Measurements from ENCODE around the gene GNG4.
A peak's percentile ranks its signal among the peaks of the same experiment; 100 is the strongest.
"Not testable (repeated sequence)": the region's sequence is repeated elsewhere in the genome, so short reads cannot be mapped to it uniquely, and the experiment has no call there.

The GNG4 gene

DNA sequence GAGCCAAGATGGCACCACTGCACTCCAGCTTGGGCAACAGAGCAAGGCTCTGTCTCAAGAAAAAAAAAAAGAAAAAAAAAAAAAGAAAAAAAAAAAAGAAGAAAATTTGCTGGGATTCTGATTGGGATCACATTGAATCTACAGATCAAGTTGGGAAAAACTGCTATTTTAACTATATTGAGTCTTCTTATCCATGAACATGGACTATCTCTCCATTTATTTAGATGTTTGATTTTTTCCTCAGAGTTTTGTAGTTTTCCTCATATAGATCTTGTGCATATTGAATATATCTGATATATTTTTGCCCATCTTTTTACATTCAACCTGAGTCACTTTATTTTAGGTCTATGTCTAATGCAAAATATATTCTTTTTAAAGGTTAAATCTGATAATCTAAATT is 87.0 kb downstream of the GNG4 start:
- no peak for DNase-seq
- in situ Hi-C loops (cut with HindIII; ENCODE audit: low pct_ligation_motif_present, low pct_unique_long_range_greater_than_20kb, low sequenced_read_pairs) = no loop called here

DNA sequence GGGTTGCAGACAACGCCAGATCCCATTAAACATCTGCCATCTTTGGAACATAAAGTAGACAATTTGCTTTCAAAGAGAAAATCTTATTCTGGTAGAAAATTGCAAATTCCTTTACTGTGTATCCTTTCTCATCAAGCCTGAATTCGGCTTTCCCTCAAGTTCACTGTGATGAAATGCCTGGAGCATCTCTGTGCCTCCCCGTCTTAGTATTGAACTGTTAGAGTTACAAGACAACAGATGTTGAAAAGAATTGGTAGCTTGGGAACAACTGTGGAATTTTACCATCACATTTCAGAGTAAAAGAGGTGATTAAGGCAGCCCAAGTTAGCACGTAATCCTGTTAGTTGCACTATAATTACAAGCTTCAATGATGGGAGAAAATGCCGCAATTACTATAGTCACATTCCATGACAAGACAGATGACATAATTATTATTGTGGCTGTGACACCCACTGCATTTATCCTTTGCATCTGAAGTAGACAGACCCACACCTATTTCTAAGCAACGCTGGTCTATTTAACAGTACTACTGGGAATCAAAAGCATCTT is 90.9 kb downstream of the GNG4 start:
- in situ Hi-C loops (cut with HindIII; ENCODE audit: low pct_ligation_motif_present, low pct_unique_long_range_greater_than_20kb, low sequenced_read_pairs) = no loop called here
- DNase-seq = no peak

DNA sequence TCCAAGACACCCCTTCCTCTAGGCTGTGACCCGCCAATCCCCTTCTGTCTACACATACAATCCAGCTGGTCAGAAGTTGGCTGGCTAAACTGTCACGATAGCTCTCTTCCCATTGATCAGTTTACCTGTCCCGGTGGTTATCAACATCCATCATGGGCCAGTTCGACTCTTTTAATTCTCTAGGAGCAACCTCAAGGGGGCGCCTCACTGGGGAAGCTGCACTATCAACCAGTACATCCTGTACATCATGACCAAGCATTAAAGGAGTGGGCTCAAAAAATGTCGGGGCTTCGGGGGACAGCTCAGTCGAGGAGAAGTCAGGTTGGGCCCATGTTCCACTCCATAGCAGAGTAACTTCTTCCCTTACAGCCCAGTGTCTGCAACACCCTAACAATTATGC is 92.1 kb downstream of the GNG4 start:
- in situ Hi-C loops (cut with HindIII; ENCODE audit: low pct_ligation_motif_present, low pct_unique_long_range_greater_than_20kb, low sequenced_read_pairs) = no loop called here
- peak; percentile 8 for DNase-seq

DNA sequence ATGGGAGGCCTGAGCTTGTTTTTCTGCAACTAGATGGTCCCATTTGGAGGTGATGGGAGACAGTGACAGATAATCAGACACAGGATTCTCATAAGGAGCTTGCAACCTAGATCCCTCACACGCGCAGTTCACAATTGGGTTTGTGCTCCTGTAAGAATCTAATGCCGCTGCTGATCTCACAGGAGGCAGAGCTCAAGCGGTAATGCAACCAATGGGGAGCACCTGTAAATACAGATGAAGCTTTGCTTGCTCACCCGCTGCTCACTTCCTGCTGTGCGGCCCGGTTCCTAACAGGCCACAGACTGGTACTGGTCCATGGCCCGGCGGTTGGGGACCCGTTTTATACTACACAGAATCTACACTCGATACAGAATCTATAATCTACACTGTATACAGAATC is 92.8 kb downstream of the GNG4 start:
- no peak for DNase-seq
- in situ Hi-C loops (cut with HindIII; ENCODE audit: low pct_ligation_motif_present, low pct_unique_long_range_greater_than_20kb, low sequenced_read_pairs) = no loop called here

DNA sequence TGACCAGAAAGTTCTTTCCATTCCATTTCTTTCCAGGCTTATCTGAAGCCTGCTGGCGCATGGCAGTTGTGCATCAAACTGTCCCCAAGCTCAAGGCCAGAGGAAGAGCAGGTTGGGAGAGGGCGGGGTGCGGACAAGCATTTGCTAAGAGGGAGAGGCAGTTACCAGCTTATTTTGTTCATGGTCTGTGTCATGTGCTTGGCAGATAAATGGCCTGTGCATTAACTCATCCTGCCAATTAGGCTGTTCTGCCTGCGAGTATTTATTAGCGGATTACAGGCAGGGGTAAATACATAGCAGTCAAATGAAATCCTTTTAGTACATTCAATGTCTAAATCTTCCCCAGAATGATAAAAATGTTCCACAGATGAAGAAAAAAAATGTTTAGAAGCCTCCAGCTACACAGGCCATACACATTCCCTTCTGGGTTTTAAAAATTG is 96.5 kb downstream of the GNG4 start:
- DNase-seq = no peak
- in situ Hi-C loops (cut with HindIII; ENCODE audit: low pct_ligation_motif_present, low pct_unique_long_range_greater_than_20kb, low sequenced_read_pairs) = no loop called here

DNA sequence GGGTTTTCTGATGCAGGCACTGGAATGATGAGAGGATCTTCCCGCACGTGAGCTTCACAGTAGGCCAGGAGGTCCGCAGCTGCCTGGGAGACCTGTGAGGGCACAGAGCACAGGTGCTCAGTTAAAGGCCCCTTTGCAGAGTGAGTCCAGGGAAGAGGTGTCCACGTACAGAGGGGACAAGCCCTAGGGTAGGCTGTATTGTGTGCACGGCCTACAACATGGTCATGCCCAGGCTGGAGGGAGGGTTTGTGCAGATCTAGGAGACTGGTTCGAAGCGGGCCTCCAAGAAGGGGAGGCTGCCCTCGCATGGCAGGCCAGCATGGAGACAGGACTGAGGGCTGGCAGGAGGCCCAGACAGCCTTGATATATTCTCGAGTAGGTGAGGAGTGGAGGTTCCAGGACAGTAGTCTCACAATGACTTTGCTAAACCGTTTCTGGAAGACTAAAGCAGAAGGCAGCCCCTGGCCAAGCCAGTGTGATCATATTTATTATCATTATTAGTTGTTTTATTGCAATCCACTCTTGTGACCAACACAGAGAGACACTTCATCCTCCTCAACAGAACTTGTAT is 97.4 kb downstream of the GNG4 start:
- in situ Hi-C loops (cut with HindIII; ENCODE audit: low pct_ligation_motif_present, low pct_unique_long_range_greater_than_20kb, low sequenced_read_pairs) = no loop called here
- no peak for DNase-seq

DNA sequence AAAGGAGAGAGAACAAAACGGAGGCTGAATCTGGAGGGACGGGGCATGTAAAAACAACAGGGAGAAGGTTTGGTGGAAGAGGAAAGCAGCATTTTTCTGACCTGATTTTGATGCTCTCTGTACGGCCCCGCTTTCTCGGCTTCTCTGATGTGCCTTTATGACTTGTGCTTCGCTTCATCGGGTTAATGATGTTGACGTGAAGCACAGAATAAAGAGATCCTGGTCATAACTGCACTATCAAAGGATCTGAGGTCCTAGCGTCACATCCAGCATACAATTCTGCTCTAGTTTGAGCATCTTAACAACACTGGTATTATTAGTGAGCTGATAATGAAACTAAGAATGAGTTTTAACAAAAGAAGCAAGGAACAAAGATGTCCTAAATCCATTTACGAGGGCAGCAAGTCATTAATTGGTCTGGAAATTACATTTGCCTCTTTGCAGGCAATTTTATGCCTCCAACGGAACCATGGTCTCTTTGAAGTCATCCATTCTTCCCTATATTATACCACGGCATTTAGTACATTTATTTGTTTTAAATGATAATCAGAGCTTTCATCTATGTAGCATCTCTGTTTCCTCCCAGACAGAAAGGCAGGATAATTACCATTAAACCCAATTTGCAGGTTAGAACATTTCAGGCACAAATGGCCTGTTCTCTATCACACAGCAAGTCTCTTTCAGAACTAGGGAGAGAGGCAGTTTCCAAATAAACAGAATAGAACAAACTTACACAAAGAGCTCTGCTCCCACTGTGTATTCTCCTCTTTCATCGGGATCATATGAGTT is 100.0 kb downstream of the GNG4 start:
- DNase-seq = no peak
- in situ Hi-C loops (cut with HindIII; ENCODE audit: low pct_ligation_motif_present, low pct_unique_long_range_greater_than_20kb, low sequenced_read_pairs) = no loop called here

DNA sequence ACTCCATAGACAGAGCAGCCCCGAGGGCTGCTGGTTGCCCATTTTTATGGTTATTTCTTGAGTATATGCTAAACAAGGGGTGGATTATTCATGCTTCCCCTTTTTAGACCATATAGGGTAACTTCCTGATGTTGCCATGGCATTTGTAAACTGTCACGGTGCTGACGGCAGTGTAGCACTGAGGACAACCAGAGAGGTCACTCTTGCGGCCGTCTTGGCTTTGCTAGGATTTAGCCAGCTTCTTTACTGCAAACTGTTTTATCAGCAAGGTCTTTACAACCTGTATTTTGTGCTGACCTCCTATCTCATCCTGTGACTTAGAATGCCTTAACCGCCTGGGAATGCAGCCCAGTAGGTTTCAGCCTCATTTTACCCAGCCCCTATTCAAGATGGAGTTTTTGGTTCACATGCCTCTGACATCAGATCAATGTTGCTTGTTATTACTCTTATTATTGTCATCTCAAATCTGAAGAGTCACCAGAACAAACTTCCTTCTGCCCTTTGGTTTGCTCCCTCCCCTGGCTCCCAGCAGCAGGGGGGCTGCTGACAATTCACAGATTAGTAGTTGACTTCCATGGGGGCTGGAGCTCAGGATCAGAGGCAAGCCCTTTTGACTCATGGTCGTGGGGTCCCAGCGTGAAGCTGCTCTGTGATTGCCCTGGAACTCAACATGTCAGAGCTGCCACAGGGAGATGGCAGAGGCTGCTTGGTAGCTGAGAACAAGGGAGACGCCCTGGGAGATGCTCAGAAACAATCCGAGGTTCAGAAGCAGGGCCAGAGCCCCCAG is 103.0 kb downstream of the GNG4 start:
- in situ Hi-C loops (cut with HindIII; ENCODE audit: low pct_ligation_motif_present, low pct_unique_long_range_greater_than_20kb, low sequenced_read_pairs); DNase-seq: not testable (repeated sequence)

DNA sequence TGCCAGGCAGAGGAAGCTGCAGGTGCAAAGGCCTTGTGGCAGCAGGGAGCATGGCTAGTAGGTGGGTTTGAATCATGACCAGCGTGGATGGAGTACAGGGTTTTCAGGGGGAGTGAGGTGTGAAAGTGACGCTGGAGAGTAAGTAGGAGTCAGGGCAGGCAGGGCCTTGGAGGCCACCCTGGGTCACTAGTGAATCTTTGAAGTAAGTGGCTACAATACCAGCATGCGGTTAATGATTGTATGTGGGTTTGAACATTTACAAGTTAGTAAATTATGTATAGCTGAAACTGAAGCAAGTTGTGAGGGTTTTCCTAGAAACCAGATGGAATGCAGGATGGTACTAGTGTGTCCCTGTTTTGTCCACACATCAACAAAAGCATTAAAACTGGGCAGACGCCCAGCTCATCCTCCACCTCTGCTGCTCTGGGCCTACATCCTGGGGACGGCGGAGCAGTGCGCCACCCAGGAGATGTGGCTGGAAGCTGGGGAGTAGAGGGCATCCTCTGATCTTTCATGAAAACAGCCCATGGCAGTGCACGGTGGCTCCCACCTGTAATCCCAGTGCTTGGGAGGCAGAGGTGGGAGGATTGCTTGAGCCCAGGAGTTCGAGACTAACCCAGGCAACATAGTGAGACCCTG is 104.2 kb downstream of the GNG4 start:
- DNase-seq = peak; percentile 58

DNA sequence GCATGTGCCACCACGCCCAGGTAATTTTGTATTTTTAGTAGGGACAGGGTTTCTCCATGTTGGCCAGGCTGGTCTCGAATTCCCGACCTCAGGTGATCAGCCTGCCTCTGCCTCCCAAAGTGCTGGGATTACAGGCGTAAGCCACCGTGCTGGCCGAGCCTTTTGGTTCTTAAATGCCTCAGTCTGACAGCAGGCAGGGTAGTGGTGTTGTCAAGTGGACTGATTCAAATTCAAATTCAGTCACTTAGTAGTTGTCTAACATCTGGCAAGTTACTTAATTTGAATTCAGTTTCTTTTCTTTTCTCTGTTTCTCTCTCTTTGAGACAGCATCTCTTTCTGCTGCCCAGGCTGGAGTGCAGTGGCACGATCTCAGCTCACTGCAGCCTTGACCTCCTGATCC is 106.7 kb downstream of the GNG4 start:
- DNase-seq; in situ Hi-C loops (cut with HindIII; ENCODE audit: low pct_ligation_motif_present, low pct_unique_long_range_greater_than_20kb, low sequenced_read_pairs): not testable (repeated sequence)

More for the DNA sequence above, 104.2 kb downstream of the GNG4 start:
- in situ Hi-C loops (cut with HindIII; ENCODE audit: low pct_ligation_motif_present, low pct_unique_long_range_greater_than_20kb, low sequenced_read_pairs) = no loop called here

DNA sequence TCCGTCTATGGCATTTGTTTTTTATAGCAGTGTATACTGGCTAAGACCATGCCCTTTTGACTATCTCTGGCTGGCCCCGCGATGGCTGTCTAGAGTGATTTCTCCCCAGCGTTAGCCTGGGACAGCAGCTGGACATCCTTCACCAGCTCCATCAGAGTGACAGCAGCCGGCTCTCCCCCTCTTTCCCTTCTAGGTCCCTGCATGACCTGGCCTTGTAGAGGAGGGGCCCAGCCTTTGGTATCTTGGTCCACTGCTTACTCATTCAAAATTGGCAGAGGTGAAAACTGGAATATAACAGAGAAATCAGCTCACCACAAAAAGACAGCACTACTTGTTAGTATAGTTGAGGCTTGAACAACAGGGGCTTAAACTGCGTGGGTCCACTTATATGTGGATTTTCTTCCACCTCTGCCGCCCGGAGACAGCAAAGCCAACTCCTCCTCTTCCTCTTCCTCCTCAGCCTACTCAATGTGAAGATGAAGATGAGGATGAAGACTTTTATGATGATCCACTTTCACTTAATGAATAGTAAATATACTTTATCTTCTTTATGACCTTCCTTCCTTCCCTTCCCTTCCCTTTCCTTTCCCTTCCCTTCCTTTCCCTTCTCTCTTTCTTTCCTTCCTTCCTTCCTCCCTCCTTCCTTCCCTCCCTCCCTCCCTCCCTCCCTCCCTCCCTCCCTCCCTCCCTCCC is 116.0 kb downstream of the GNG4 start:
- in situ Hi-C loops (cut with HindIII; ENCODE audit: low pct_ligation_motif_present, low pct_unique_long_range_greater_than_20kb, low sequenced_read_pairs) = no loop called here
- DNase-seq = no peak

DNA sequence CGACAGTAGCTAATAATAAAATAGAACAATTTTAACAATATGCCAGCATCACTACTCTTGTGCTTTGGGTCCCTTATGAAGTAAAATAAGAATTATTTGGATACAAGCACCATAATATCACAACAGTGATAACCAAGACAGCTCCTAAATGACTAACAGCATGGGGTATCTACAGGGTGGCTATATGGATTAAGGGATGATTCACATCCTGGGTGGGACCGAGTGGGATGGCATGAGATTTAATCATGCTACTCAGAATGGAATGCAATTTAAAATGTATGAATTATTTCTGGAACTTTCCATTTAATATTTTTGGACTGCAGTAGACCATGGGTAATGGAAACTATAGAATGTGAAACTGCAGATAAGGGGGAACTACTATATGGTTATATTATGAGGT is 117.2 kb downstream of the GNG4 start:
- in situ Hi-C loops (cut with HindIII; ENCODE audit: low pct_ligation_motif_present, low pct_unique_long_range_greater_than_20kb, low sequenced_read_pairs) = no loop called here
- no peak for DNase-seq

DNA sequence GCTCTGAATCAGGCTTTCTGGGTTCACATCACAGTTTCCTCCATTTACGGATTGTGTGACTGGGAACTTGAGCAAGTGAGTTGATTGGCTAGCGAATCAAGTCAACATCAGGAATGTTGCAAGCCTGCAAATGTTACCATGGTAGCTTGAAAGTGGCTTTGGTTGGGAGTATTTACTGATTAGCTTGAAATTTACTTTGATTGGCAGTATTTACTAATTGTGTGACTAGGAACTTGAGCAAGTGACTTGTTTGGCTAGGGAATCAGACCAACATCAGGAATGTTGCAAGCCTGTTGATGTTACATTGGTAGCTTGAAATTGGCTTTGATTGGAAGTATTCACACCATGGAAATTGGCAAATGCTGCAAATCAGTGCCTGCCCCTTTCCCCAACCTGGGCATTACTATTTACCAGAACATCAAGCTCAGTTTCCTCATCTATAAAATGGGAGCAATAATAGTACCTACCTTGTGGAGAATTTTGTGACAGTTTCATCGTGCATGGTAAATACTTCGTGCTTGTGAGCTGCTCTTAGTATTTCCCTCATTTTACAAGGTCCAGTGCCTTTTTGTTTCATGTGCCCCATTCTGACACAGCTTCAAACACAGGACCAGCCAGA is 122.3 kb downstream of the GNG4 start:
- in situ Hi-C loops (cut with HindIII; ENCODE audit: low pct_ligation_motif_present, low pct_unique_long_range_greater_than_20kb, low sequenced_read_pairs) = no loop called here
- no peak for DNase-seq

DNA sequence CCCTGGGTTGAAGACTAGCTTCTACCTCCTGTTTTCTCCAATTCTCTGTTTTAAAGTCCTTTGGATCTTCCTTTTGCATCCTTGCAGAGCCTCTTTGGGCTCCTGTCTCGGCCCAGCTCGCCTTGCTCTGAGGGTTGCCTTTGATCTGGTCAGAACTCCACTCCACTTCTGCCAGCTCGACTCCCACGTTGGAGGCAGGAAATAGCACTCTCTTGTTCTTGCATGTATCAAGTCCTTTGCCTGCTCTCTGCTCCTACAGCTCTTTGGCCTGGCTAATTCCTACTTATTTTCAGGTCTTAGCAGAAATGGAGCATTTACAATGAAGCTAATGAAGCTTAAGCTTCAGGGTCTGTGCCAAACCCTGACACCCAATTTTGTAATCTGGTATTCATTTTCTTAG is 124.3 kb downstream of the GNG4 start:
- DNase-seq = no peak
- in situ Hi-C loops (cut with HindIII; ENCODE audit: low pct_ligation_motif_present, low pct_unique_long_range_greater_than_20kb, low sequenced_read_pairs) = no loop called here

DNA sequence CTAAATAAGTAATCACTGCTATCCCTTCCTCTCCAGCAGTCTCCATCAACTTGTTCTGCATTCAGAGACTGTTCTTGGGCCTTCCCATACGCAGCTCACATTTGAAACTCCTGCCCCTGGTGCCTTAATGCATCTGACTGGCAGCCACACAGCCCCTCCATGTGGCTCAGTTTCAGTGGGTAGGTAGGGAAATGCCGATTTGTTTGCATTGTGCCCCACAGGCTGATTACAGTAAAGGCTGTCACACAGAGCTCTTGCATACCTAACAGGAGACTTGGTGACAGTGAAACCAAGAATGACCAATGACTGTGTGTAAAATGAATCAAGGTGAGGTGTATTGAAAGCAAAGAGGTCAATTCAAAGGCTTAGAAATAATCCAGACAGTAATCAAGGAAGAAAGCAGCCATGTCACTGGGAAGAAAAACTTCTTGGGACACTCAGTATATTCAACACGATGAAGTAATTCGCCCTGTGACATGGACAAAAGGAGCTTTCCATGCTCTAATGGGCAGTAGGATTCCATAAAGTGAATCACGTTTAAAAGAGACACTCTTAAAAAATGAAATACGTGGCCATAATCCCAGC is 132.6 kb downstream of the GNG4 start:
- in situ Hi-C loops (cut with HindIII; ENCODE audit: low pct_ligation_motif_present, low pct_unique_long_range_greater_than_20kb, low sequenced_read_pairs) = no loop called here
- DNase-seq = no peak

DNA sequence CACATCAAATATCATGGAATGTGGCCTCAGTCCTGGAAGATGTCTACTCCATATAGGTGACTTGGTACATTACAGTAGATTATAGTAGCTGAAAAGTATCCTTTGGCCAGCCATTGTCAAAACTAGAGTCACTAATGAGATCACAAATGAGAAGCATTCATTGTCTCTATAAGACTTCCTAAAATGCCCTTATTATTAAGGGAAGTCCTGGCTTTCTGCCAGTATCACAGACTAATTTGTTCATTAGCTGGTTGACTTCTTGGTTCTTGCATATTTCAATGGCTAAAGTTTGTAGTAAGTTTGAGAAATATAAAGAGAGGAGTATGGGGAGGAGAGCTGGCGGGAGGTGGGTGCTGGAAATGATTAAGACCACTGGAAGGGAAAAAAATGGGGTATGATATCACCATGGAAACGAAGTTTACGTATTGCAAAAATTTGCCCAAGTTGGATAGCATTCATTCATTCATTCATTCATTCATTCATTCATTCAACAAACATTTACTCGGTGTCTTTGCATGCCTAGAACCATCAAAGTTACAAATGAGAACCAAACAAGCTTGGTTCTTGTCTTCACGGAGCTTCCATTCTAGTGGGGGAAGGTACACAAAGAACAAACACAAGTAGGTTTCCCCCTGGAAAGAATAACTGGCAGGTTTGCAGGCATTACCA is 133.6 kb downstream of the GNG4 start:
- in situ Hi-C loops (cut with HindIII; ENCODE audit: low pct_ligation_motif_present, low pct_unique_long_range_greater_than_20kb, low sequenced_read_pairs) = no loop called here
- DNase-seq = no peak
